IMR-90 (cell line): Measurements from ENCODE around the gene PLPP7. TPM values are rescaled to one million over a fixed set of nuclear protein-coding genes. Genes with fewer than 3 reads are reported as not detected.

Experiments used
- polyA plus RNA-seq, 3 experiments: library from polyadenylated mRNA; depleted of rRNA; stranded (reverse); fragments of >200 nt; gene quantifications; 2 replicates each; pipeline ENCODE4 v1.2.3, GENCODE V29; 2012; ENCODE audit warnings: low replicate concordance in 1 of 3
- total RNA-seq: library from RNA; depleted of rRNA; stranded (reverse); fragments of >200 nt; gene quantifications from 2 replicates; pipeline ENCODE4 v1.2.3, GENCODE V29; 2012; rRNA removed

Gene PLPP7
- total and polyA plus RNA-seq, 2 of the 4 experiments (the other 2 are of a cell fraction) = 0.54 to 1.2 TPM

Other genes starting within 250 kb of the PLPP7 start
- gene AIF1L, start 193.2 kb upstream of the PLPP7 start, total RNA-seq = 0.18 and 0.28 TPM in 2 replicates
- gene AIF1L, start 193.2 kb upstream of the PLPP7 start, polyA plus RNA-seq (2012; rRNA removed) = 0.09 and 0.19 TPM in 2 replicates
- gene NUP214, start 164.1 kb upstream of the PLPP7 start, total RNA-seq = 6.9 and 7.9 TPM in 2 replicates
- 13.3 and 13.4 TPM in 2 replicates for gene NUP214, start 164.1 kb upstream of the PLPP7 start, polyA plus RNA-seq (2012; rRNA removed)
- under 0.01 and 0.18 TPM in 2 replicates for gene FAM78A, start 13.2 kb upstream of the PLPP7 start, total RNA-seq
- 0.27 and 0.56 TPM in 2 replicates for gene FAM78A, start 13.2 kb upstream of the PLPP7 start, polyA plus RNA-seq (2012; rRNA removed)
- 19.4 and 22.2 TPM in 2 replicates for gene PRRC2B, start 104.4 kb downstream of the PLPP7 start, total RNA-seq
- 39.1 and 46.5 TPM in 2 replicates for gene PRRC2B, start 104.4 kb downstream of the PLPP7 start, polyA plus RNA-seq (2012; rRNA removed)
- gene POMT1, start 213.2 kb downstream of the PLPP7 start, total RNA-seq = 24.2 and 25.0 TPM in 2 replicates
- 34.7 and 36.5 TPM in 2 replicates for gene POMT1, start 213.2 kb downstream of the PLPP7 start, polyA plus RNA-seq (2012; rRNA removed)
- gene UCK1, start 241.5 kb downstream of the PLPP7 start, total RNA-seq = 16.9 and 17.9 TPM in 2 replicates
- gene UCK1, start 241.5 kb downstream of the PLPP7 start, polyA plus RNA-seq (2012; rRNA removed) = 21.4 and 22.5 TPM in 2 replicates